Colonic mucosa (tissue), 4 donors: ENCODE results near the gene LPCAT2. TPM values are rescaled to one million over a fixed set of nuclear protein-coding genes. Genes with fewer than 3 reads are reported as not detected.

Experiments
- DNase-seq: peaks from one replicate; pipeline ENCODE4 v3.0.0-alpha.2; 2020
- H3K27ac ChIP-seq: fragments of 200-600 bp; one replicate; pipeline ENCODE4 v1.8.0; 2021
- H3K27me3 ChIP-seq: fragments of 200-600 bp; one replicate; pipeline ENCODE4 v1.8.0; 2021
- H3K36me3 ChIP-seq: fragments of 200-600 bp; one replicate; pipeline ENCODE4 v1.8.0; 2021
- H3K4me1 ChIP-seq: fragments of 200-600 bp; one replicate; pipeline ENCODE4 v1.8.0; 2021; ENCODE audit warnings: mild to moderate bottlenecking
- H3K4me3 ChIP-seq: fragments of 200-600 bp; one replicate; pipeline ENCODE4 v1.8.0; 2021
- H3K9ac ChIP-seq, 2 donors: one replicate each; pipeline ENCODE4 v1.7.0; 2013; ENCODE audit warnings: control low read depth in 2 of 2, low read depth in 2 of 2, low read length in 2 of 2
- H3K9me3 ChIP-seq: fragments of 200-600 bp; one replicate; pipeline ENCODE4 v1.8.0; 2021
- intact Hi-C: fragments of 100-400 bp; cut with DNase I; formaldehyde crosslinking; loops from one replicate; pipeline ENCODE4 v1.14.1; 2022
- total RNA-seq, 2 donors: library from RNA; stranded (reverse); fragmentation: NEBNext Ultra II Directional in 1 of 2; extraction: Animal tissue kit (Norgen Biotek cat#: 25700) in 1 of 2; gene quantifications; one replicate each; pipeline ENCODE4 v1.2.1, GENCODE V29; 2021
- TF ChIP-seq, protein P1 (sequence below): fragments of 200-600 bp; IDR thresholded peaks from one replicate; pipeline ENCODE4 v1.8.0; 2022; ENCODE audit warnings: antibody characterized with exemption, mild to moderate bottlenecking
- donor health status: healthy.
- donor health status: DM: no; HTN: no; CAD: no.
- donor health status: DM: no; HTN: no; CAD: no.

LPCAT2 gene
- total RNA-seq, 2 donors from 2014 or later, result 22.6 to 30.5 TPM

DNA sequence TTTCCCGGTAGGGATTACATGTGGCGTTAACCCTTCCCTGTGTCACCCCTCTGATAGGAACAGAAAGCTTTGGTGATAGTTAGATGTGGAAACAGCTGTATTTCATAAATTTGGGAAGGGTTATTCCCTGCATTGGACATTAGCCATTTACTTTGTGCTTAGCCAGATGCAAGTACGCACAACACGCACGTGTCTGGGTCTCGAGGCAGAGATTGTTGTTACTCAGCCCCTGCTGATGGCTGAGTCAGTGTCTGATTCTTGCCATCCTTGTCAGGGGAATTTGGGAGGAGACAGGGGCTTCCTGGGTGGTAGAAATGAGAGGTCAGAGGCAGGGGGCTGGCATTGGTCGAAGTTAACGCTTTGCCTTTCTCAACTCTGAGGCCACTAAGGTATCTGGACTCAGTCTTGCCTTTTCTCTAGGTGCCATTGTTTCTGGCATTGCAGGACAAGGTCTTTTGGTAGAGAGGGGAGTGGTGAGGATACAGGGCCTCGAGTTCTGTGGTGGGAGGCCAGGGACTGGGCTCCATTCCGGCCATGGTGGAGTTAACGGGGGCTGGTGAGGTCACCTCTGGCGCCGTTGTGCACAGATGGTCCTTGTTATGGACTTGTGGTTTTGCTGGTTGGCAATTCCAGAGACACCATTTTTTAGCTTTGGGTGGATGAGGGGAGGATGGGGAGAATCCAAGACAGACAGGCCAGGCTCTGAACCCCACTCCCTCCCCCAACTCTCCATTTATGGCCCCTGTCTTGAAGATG lies 21.6 kb upstream of the LPCAT2 start:
- Histone ChIP-seq H3K27ac (no peak overlapping the region), H3K36me3 (no peaks in the 10 kb centered on the region), H3K27me3 (no peaks in the 10 kb centered on the region), H3K9ac (no peak overlapping the region), H3K4me1 (no peaks in the 10 kb centered on the region), H3K9me3 (no peaks in the 10 kb centered on the region), H3K4me3 (no peak overlapping the region)
- no peak for DNase-seq
- intact Hi-C loops, result no loop called here
- TF ChIP-seq, protein P1, sequence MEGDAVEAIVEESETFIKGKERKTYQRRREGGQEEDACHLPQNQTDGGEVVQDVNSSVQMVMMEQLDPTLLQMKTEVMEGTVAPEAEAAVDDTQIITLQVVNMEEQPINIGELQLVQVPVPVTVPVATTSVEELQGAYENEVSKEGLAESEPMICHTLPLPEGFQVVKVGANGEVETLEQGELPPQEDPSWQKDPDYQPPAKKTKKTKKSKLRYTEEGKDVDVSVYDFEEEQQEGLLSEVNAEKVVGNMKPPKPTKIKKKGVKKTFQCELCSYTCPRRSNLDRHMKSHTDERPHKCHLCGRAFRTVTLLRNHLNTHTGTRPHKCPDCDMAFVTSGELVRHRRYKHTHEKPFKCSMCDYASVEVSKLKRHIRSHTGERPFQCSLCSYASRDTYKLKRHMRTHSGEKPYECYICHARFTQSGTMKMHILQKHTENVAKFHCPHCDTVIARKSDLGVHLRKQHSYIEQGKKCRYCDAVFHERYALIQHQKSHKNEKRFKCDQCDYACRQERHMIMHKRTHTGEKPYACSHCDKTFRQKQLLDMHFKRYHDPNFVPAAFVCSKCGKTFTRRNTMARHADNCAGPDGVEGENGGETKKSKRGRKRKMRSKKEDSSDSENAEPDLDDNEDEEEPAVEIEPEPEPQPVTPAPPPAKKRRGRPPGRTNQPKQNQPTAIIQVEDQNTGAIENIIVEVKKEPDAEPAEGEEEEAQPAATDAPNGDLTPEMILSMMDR, result no peak

DNA sequence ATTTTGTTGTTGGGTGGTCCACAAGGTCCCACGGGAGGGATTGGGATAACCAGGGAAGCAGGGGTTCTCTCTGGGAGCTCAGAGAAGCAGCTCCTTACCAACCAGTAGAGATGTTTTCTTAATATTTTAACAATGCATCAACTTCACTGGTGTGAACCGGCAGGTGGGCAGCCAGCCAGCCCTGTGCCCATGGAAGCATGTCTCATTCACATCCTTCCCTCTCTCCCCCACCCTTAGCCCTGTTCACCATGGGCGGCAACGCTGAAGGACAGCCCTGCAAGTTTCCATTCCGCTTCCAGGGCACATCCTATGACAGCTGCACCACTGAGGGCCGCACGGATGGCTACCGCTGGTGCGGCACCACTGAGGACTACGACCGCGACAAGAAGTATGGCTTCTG lies 20.6 kb upstream of the LPCAT2 start:
- H3K27ac ChIP-seq, result no peak overlapping the region
- H3K9ac ChIP-seq, result no peak overlapping the region
- DNase-seq, result no peak
- TF ChIP-seq, protein P1, result no peak
- no peak overlapping the region for H3K4me3 ChIP-seq
- H3K4me1 ChIP-seq, result no peaks in the 10 kb centered on the region
- no peaks in the 10 kb centered on the region for H3K27me3 ChIP-seq
- intact Hi-C loops, result no loop called here
- H3K36me3 ChIP-seq, result no peaks in the 10 kb centered on the region
- H3K9me3 ChIP-seq, result no peaks in the 10 kb centered on the region

DNA sequence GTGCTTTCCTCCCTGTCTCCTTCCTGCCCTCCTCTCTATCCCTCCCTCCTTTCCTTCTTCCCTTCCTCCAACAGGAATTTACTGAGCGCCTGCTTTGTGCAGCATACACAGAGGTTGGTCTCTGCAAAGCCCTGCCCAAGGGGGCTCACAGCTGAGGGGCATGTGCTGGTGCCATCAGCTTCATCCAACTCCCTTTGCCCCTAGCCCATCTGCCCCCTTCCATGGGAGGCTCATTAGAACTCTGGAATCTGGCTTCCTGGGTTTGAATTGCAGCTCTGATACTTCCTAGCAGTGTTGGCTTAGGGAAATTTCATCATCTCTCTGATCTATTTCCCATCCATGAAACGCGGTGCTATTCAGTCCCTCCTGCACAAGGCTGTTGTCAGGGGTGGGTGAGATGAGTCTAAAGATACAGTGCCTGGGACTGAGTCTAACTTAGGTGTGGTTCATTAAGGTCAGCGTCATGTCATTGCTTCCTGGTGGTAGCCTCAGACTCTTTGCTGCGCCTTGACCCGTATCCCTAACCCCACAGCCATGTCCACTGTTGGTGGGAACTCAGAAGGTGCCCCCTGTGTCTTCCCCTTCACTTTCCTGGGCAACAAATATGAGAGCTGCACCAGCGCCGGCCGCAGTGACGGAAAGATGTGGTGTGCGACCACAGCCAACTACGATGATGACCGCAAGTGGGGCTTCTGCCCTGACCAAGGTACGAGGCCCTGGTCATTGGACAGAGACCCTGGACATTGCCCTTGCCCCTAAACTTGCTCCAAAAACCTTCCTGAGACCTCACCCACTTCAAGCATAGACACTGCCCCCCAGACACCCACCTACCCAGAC lies 19.5 kb upstream of the LPCAT2 start:
- intact Hi-C loops, result no loop called here
- Histone ChIP-seq H3K27ac (no peak overlapping the region), H3K36me3 (no peaks in the 10 kb centered on the region), H3K4me1 (no peaks in the 10 kb centered on the region), H3K9me3 (no peaks in the 10 kb centered on the region), H3K9ac (no peak overlapping the region), H3K27me3 (no peaks in the 10 kb centered on the region), H3K4me3 (no peak overlapping the region)
- TF ChIP-seq, protein P1, result no peak
- DNase-seq, result no peak

GRCh38 chr16:55489956-55490265 lies 19.0 kb upstream of the LPCAT2 start:
- intact Hi-C loops, result loop anchor here (5.0 to 10.0 kb wide), 2 partner anchors 152 to 215 kb away; no protein-coding TSS in a partner anchor
- TF ChIP-seq, protein P1, result no peak
- H3K27ac ChIP-seq, result no peak overlapping the region

GRCh38 chr16:55490301-55490700 lies 18.6 kb upstream of the LPCAT2 start:
- no peaks in the 10 kb centered on the region for H3K9me3 ChIP-seq
- intact Hi-C loops, result loop anchor here (5.0 to 10.0 kb wide), 2 partner anchors 152 to 214 kb away; no protein-coding TSS in a partner anchor
- DNase-seq, result no peak
- no peak overlapping the region for H3K9ac ChIP-seq
- H3K36me3 ChIP-seq, result no peaks in the 10 kb centered on the region
- H3K27ac ChIP-seq, result no peak overlapping the region
- no peak overlapping the region for H3K4me3 ChIP-seq
- no peaks in the 10 kb centered on the region for H3K4me1 ChIP-seq
- TF ChIP-seq, protein P1, result no peak
- H3K27me3 ChIP-seq, result no peaks in the 10 kb centered on the region

More at GRCh38 chr16:55489956-55490265, 19.0 kb upstream of the LPCAT2 start:
- Histone ChIP-seq H3K27me3 (no peaks in the 10 kb centered on the region), H3K4me3 (no peak overlapping the region), H3K9me3 (no peaks in the 10 kb centered on the region), H3K36me3 (no peaks in the 10 kb centered on the region), H3K9ac (no peak overlapping the region), H3K4me1 (no peaks in the 10 kb centered on the region)
- no peak for DNase-seq
